Adrenal gland (tissue), 12 donors: ENCODE measurements around the gene DBI. TPM values are rescaled to one million over a fixed set of nuclear protein-coding genes. Genes with fewer than 3 reads are reported as not detected.

Source experiments
- DNase-seq, 7 donors: peaks; one replicate each; pipeline ENCODE4 v3.0.0-alpha.2; 2019 to 2020
- H3K27ac ChIP-seq, 5 donors: fragments of 200-600 bp; sonication (generic) in 4 of 5; 1 replicate in 3 of 5; 2 replicates in 2 of 5; pipeline versions ENCODE4 v1.5.1 to v1.8.0; 2016 to 2020; ENCODE audit warnings: mild to moderate bottlenecking in 1 of 5
- H3K27me3 ChIP-seq: fragments of 200-600 bp; 2 replicates; pipeline ENCODE4 v1.8.0; 2021
- H3K36me3 ChIP-seq, 2 donors: fragments of 200-600 bp; replicated peaks in 1 of 2; 1 replicate in 1 of 2; 2 replicates in 1 of 2; pipeline versions ENCODE4 v1.5.1 to v1.8.0; 2018 to 2022
- H3K4me1 ChIP-seq, 2 donors: fragments of 200-600 bp; replicated peaks in 1 of 2; 1 replicate in 1 of 2; 2 replicates in 1 of 2; pipeline versions ENCODE4 v1.5.1 to v1.8.0; 2018 to 2021
- H3K4me3 ChIP-seq, 4 donors: fragments of 200-600 bp; sonication (generic) in 3 of 4; one replicate each; pipeline ENCODE4 v1.5.1; 2016 to 2018
- H3K9me3 ChIP-seq, 3 donors: fragments of 200-600 bp; sonication (generic) in 1 of 3; replicated peaks in 1 of 3; 1 replicate in 2 of 3; 2 replicates in 1 of 3; pipeline versions ENCODE4 v1.5.1 to v1.8.0; 2016 to 2021
- POLR2A ChIP-seq, 2 donors: fragments of 450-650 bp; IDR thresholded peaks; one replicate each; pipeline ENCODE4 v1.6.1; 2017; ENCODE audit warnings: antibody characterized with exemption in 2 of 2, mild to moderate bottlenecking in 2 of 2, moderate library complexity in 1 of 2
- WGBS, 4 donors: extraction: QIAGEN DNeasy Blood & Tissue Kit in 2 of 4; methylation state at CpG; one replicate each; pipeline versions ENCODE4 v1.1.5 to v1.1.7; 2013 to 2017; 5-methylcytosine and 5-hydroxymethylcytosine counted together
- intact Hi-C, 2 donors: fragments of 100-400 bp; cut with DNase I; formaldehyde crosslinking; loops; one replicate each; pipeline versions ENCODE4 v1.14.1 to v1.15.0; 2022 to 2023
- polyA plus RNA-seq, 3 donors: library from polyadenylated mRNA; stranded (reverse); fragments of 200-250 nt in 2 of 3; fragments of 350-450 nt in 1 of 3; fragmentation: Illumina TruSeq in 1 of 3; extraction: RNeasy Lipid Tissue Mini Kit (QIAGEN cat#74804) in 1 of 3; gene quantifications; one replicate each; pipeline ENCODE4 v1.2.3, GENCODE V29; 2013 to 2014
- total RNA-seq, 9 donors: library from RNA; depleted of rRNA in 4 of 9; stranded (reverse); fragments of >200 nt in 4 of 9; fragments of 120-200 nt in 1 of 9; fragmentation: NEBNext Ultra II Directional in 1 of 9; extraction: Animal tissue kit (Norgen Biotek cat#: 25700) in 1 of 9; gene quantifications; one replicate each; pipeline versions ENCODE4 v1.1.0 to v1.2.4, GENCODE V29; 2013 to 2023
- TF ChIP-seq, protein P1 (sequence below), 6 experiments: fragments of 450-650 bp in 4 of 6; fragments of 200-600 bp in 2 of 6; sonication (generic) in 1 of 6; IDR thresholded peaks; 1 replicate in 5 of 6; 2 replicates in 1 of 6; pipeline versions ENCODE4 v1.5.1 to v1.8.0; 2016 to 2021; ENCODE audit warnings: antibody characterized with exemption in 6 of 6, mild to moderate bottlenecking in 2 of 6, moderate library complexity in 1 of 6
- donor health status: healthy with polysubstance abuse.
- donor health status: Bipolar disorder and iron deficiency.
- donor health status: DM: yes; HTN: yes; CAD: no.
- donor health status: DM: no; HTN: no; CAD: no.
- donor health status: DM: no; HTN: no; CAD: no.
- donor health status: DM: yes; HTN: yes; CAD: no.

Gene DBI
- total and polyA plus RNA-seq, 12 donors: 32.3 to 367 (median 99.1) TPM

- WGBS, 4 donors: 95 to 100% (median 98%) methylated on average over 1 of the region's 1 CpG
- TF ChIP-seq POLR2A (IDR thresholded peaks at IDR 0.05): no peak
- TF ChIP-seq, protein P1, sequence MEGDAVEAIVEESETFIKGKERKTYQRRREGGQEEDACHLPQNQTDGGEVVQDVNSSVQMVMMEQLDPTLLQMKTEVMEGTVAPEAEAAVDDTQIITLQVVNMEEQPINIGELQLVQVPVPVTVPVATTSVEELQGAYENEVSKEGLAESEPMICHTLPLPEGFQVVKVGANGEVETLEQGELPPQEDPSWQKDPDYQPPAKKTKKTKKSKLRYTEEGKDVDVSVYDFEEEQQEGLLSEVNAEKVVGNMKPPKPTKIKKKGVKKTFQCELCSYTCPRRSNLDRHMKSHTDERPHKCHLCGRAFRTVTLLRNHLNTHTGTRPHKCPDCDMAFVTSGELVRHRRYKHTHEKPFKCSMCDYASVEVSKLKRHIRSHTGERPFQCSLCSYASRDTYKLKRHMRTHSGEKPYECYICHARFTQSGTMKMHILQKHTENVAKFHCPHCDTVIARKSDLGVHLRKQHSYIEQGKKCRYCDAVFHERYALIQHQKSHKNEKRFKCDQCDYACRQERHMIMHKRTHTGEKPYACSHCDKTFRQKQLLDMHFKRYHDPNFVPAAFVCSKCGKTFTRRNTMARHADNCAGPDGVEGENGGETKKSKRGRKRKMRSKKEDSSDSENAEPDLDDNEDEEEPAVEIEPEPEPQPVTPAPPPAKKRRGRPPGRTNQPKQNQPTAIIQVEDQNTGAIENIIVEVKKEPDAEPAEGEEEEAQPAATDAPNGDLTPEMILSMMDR (IDR thresholded peaks at IDR 0.05): no peak
- Histone ChIP-seq H3K4me1 (peaks cover 6 to 10% of the 10 kb centered on the region in 2 donors), H3K27ac (no peak overlapping the region), H3K4me3 (no peak overlapping the region), H3K27me3 (no peaks in the 10 kb centered on the region), H3K36me3 (no peaks in the 10 kb centered on the region), H3K9me3 (no peaks in the 10 kb centered on the region)
- DNase-seq: no peak
- intact Hi-C loops: no loop called here
Observed at GRCh38 chr2:119421304-119421703, 54.5 kb downstream of the DBI start.

DNA sequence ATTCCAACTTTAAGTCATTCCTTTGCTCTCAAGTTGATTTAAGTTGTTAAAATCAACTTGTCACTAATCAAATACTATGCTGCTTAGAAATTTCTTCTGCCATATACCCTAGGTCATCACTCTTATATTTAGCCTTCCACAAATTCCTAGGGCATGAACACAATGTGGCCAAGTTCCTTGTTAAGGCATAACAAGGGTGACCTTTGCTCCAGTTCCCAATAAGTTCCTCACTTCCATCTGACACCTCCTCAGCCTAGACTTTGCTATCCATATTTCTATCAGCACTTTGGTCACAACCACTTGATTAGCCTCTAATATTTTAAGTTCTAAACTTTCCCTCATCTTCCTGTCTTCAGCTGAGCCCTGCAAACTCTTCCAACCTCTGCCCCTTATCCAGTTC is 55.0 kb downstream of the DBI start:
- H3K27me3 ChIP-seq: no peaks in the 10 kb centered on the region
- H3K27ac ChIP-seq: no peak overlapping the region
- no peaks in the 10 kb centered on the region for H3K9me3 ChIP-seq
- no peak for DNase-seq
- H3K4me1 ChIP-seq: peaks cover 10 to 14% of the 10 kb centered on the region in 2 donors
- intact Hi-C loops: no loop called here
- no peak overlapping the region for H3K4me3 ChIP-seq
- H3K36me3 ChIP-seq: no peaks in the 10 kb centered on the region
- TF ChIP-seq, protein P1 (IDR thresholded peaks at IDR 0.05): no peak
- TF ChIP-seq POLR2A (IDR thresholded peaks at IDR 0.05): no peak

Other genes with a start within 250 kb of the DBI start
- not detected for gene C1QL2, start 208.2 kb upstream of the DBI start, total RNA-seq
- not detected for gene C1QL2, start 208.2 kb upstream of the DBI start, polyA plus RNA-seq
- gene STEAP3, start 143.1 kb upstream of the DBI start, total RNA-seq: 10 to 100 TPM in 5 of 9 donors, 1 to 10 TPM in 4; 1.3 to 48.2 (median 13.2) TPM
- 1 to 10 TPM; 4.1 to 5.1 (median 4.3) TPM for gene STEAP3, start 143.1 kb upstream of the DBI start, polyA plus RNA-seq
- gene C2orf76, start 143 bp upstream of the DBI start, total RNA-seq: 10 to 100 TPM in 7 of 9 donors, 1 to 10 TPM in 2; 2.2 to 22.8 (median 16.8) TPM
- 10 to 100 TPM; 13.0 to 47.4 (median 25.5) TPM for gene C2orf76, start 143 bp upstream of the DBI start, polyA plus RNA-seq
- gene TMEM37, start 64.9 kb downstream of the DBI start, total RNA-seq: 10 to 100 TPM in 8 of 9 donors, 1 to 10 TPM in 1; 5.5 to 31.8 (median 18.4) TPM
- gene TMEM37, start 64.9 kb downstream of the DBI start, polyA plus RNA-seq: 1 to 10 TPM; 6.9 to 8.5 (median 7.2) TPM
- 1 to 10 TPM in 1 of 9 donors, under 1 TPM in 3, not detected in 5; 0.33 to 1.6 (median 0.44) TPM for gene SCTR, start 157.5 kb downstream of the DBI start, total RNA-seq
- 1 to 10 TPM in 2 of 3 donors, under 1 TPM in 1; 0.35 to 8.3 (median 4.4) TPM for gene SCTR, start 157.5 kb downstream of the DBI start, polyA plus RNA-seq
- 10 to 100 TPM in 2 of 9 donors, 1 to 10 TPM in 7; 1.1 to 14.0 (median 4.1) TPM for gene CFAP221, start 177.5 kb downstream of the DBI start, total RNA-seq
- 1 to 10 TPM; 4.3 to 4.8 (median 4.8) TPM for gene CFAP221, start 177.5 kb downstream of the DBI start, polyA plus RNA-seq